Bronchial epithelial cell (primary cell): ENCODE data around the gene ZNF839. TPM values are rescaled to one million over a fixed set of nuclear protein-coding genes. Genes with fewer than 3 reads are reported as not detected.
"Not testable (repeated sequence)": the region's sequence is repeated elsewhere in the genome, so short reads cannot be mapped to it uniquely, and the experiment has no call there.

Experiments
- DNase-seq: peaks from one replicate; pipeline ENCODE4 v3.0.0-alpha.2; 2010; ENCODE audit warnings: low read depth
- FAIRE-seq: peaks from 2 replicates; lab custom pipeline; 2011; peaks lifted over from hg19 to GRCh38; lab: Jason Lieb, UNC
- H3K27me3 ChIP-seq: 2 replicates; pipeline ENCODE4 v1.5.1; 2011; ENCODE audit warnings: low read length; ENCODE audit not compliant: control insufficient read depth, insufficient read depth
- H3K36me3 ChIP-seq: 2 replicates; pipeline ENCODE4 v1.5.1; 2011; ENCODE audit warnings: low read length; ENCODE audit not compliant: control insufficient read depth, insufficient read depth
- H3K4me3 ChIP-seq: 2 replicates; pipeline ENCODE4 v1.5.1; 2011; ENCODE audit warnings: mild to moderate bottlenecking, low read depth, low read length, control low read depth
- CTCF ChIP-seq: IDR thresholded peaks from 2 replicates; pipeline ENCODE4 v1.5.1; 2011; ENCODE audit warnings: mild to moderate bottlenecking, moderate library complexity, low read length, control low read depth, inconsistent platforms; ENCODE audit not compliant: insufficient read depth, severe bottlenecking
- total RNA-seq: library from RNA; depleted of rRNA; stranded (reverse); fragments of >200 nt; gene quantifications from 2 replicates; pipeline ENCODE4 v1.2.1, GENCODE V29; 2014

The ZNF839 gene
- total RNA-seq, 1 donor from 2014 or later, result 8.2 TPM

GRCh38 chr14:102321456-102322422, 2.2 kb downstream of the ZNF839 start:
- FAIRE-seq (no peak), DNase-seq (no peak)
- no peak for TF ChIP-seq CTCF
- Histone ChIP-seq H3K36me3 (peaks cover 6% of the 10 kb centered on the region), H3K27me3 (no peaks in the 10 kb centered on the region), H3K4me3 (no peak overlapping the region)

- peaks cover 6% of the 10 kb centered on the region for H3K36me3 ChIP-seq
- H3K4me3 ChIP-seq, result no peak overlapping the region
- peak; percentile 72 for DNase-seq
- FAIRE-seq, result peak; percentile 94
- TF ChIP-seq CTCF, result peak; percentile 83
- no peaks in the 10 kb centered on the region for H3K27me3 ChIP-seq
These were observed 3.6 kb downstream of the ZNF839 start for GRCh38 chr14:102323102-102323501.

DNA sequence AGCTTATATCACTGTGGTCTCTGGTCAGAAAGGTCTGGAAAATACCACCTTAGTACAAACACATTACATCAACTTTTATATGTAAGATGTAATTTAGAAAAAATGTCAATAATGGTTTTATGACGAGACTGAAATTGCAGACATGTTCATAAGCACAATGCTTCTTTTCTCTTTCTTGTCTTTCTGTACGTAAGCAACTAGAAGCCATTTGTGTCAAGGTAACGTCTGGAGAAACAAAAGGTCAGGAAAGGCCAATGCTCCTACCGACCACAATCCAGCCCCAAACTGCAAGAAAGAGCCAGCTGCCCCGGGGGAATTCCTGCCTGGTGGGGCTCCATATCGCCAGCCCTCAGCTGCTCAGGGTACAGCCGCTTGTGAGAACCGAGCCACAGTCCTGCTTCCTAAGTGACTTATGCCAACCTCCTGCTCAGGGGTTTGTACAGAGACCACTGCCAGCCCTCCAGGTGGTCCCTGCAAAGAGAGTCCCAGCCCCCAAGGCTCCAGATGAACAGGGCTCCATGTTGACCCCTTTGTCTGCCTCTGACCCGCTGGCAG, 6.3 kb downstream of the ZNF839 start:
- Histone ChIP-seq H3K4me3 (no peak overlapping the region), H3K27me3 (no peaks in the 10 kb centered on the region), H3K36me3 (peaks cover 6% of the 10 kb centered on the region)
- no peak for DNase-seq
- no peak for TF ChIP-seq CTCF
- no peak for FAIRE-seq

DNA sequence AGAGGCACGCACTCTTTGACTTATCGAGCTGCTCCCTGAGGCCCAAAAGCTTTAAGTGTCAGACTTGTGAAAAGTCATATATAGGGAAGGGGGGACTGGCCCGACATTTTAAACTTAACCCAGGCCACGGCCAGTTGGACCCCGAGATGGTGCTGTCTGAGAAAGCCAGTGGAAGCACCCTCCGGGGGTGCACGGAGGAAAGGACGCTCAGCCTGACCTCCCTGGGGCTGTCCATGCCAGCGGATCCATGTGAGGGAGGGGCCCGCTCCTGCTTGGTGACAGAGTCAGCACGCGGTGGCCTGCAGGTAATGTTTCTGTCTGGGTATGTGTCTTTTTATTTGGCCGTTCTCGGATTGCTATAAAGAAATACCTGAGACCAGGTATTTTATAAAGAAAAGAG, 7.0 kb downstream of the ZNF839 start:
- TF ChIP-seq CTCF, result no peak
- DNase-seq (no peak), FAIRE-seq (no peak)
- Histone ChIP-seq H3K4me3 (no peak overlapping the region), H3K27me3 (no peaks in the 10 kb centered on the region), H3K36me3 (peaks cover 8% of the 10 kb centered on the region)

GRCh38 chr14:102329381-102329780, 9.8 kb downstream of the ZNF839 start:
- not testable (repeated sequence) for FAIRE-seq, H3K27me3 ChIP-seq, H3K4me3 ChIP-seq, DNase-seq
- peaks cover 15% of the 10 kb centered on the region for H3K36me3 ChIP-seq

- Histone ChIP-seq H3K36me3 (peaks cover 18% of the 10 kb centered on the region), H3K4me3 (no peak overlapping the region), H3K27me3 (no peaks in the 10 kb centered on the region)
- TF ChIP-seq CTCF, result no peak
- FAIRE-seq (no peak), DNase-seq (no peak)
These were observed 11.3 kb downstream of the ZNF839 start for GRCh38 chr14:102330806-102331205.
